Heart left ventricle (tissue), 16 donors: ENCODE data around the gene LGALS16. TPM values are rescaled to one million over a fixed set of nuclear protein-coding genes. Genes with fewer than 3 reads are reported as not detected.
"Not testable (repeated sequence)": the region's sequence is repeated elsewhere in the genome, so short reads cannot be mapped to it uniquely, and the experiment has no call there.

Experiments used
- ATAC-seq, 4 donors: fragments of 200-7000 bp; cut with Tn5 transposase; one replicate each; pipeline ENCODE4 v1.9.1; 2020 to 2022; ENCODE audit warnings: moderate library complexity in 4 of 4, mild to moderate bottlenecking in 3 of 4, moderate number of reproducible peaks in 1 of 4
- DNase-seq, 5 donors: peaks; one replicate each; pipeline ENCODE4 v3.0.0-alpha.2; 2020
- H3K27ac ChIP-seq, 12 donors: fragments of 200-600 bp; sonication (generic) in 4 of 12; one replicate each; pipeline versions ENCODE4 v1.5.0 to v1.8.0; 2016 to 2022; ENCODE audit warnings: mild to moderate bottlenecking in 2 of 12
- H3K27me3 ChIP-seq, 9 donors: fragments of 200-600 bp; sonication (generic) in 2 of 9; one replicate each; pipeline versions ENCODE4 v1.5.1 to v1.8.0; 2016 to 2022; ENCODE audit warnings: mild to moderate bottlenecking in 3 of 9
- H3K36me3 ChIP-seq, 9 donors: fragments of 200-600 bp; sonication (generic) in 2 of 9; one replicate each; pipeline versions ENCODE4 v1.5.0 to v1.8.0; 2018 to 2022; ENCODE audit warnings: mild to moderate bottlenecking in 2 of 9
- H3K4me1 ChIP-seq, 12 donors: fragments of 200-600 bp; sonication (generic) in 4 of 12; one replicate each; pipeline versions ENCODE4 v1.5.0 to v1.8.0; 2016 to 2022; ENCODE audit warnings: mild to moderate bottlenecking in 3 of 12
- H3K4me3 ChIP-seq, 12 donors: fragments of 200-600 bp; sonication (generic) in 4 of 12; one replicate each; pipeline versions ENCODE4 v1.5.0 to v1.8.0; 2017 to 2022; ENCODE audit warnings: mild to moderate bottlenecking in 9 of 12, moderate library complexity in 4 of 12
- H3K9me3 ChIP-seq, 12 donors: fragments of 200-600 bp; sonication (generic) in 4 of 12; one replicate each; pipeline versions ENCODE4 v1.5.0 to v1.8.0; 2016 to 2022; ENCODE audit warnings: mild to moderate bottlenecking in 1 of 12
- CTCF ChIP-seq, 12 donors: fragments of 200-600 bp; sonication (generic) in 4 of 12; IDR thresholded peaks; one replicate each; pipeline versions ENCODE4 v1.5.0 to v1.8.0; 2018 to 2022; ENCODE audit warnings: antibody characterized with exemption in 12 of 12, mild to moderate bottlenecking in 5 of 12
- POLR2A ChIP-seq, 2 donors: fragments of 450-650 bp; IDR thresholded peaks; one replicate each; pipeline ENCODE4 v1.6.1; 2017; ENCODE audit warnings: antibody characterized with exemption in 2 of 2, mild to moderate bottlenecking in 2 of 2, moderate library complexity in 2 of 2
- WGBS, 4 donors: extraction: QIAGEN DNeasy Blood & Tissue Kit in 2 of 4; methylation state at CpG; one replicate each; pipeline versions ENCODE4 v1.1.5 to v1.1.7; 2013 to 2018; 5-methylcytosine and 5-hydroxymethylcytosine counted together
- intact Hi-C, 10 donors: fragments of 100-400 bp; cut with DNase I; formaldehyde crosslinking; loops; one replicate each; pipeline versions ENCODE4 v1.11.1 to v1.14.2; 2022
- polyA plus RNA-seq, 2 donors: library from polyadenylated mRNA; stranded (reverse); fragments of 200-250 nt; gene quantifications; one replicate each; pipeline ENCODE4 v1.2.3, GENCODE V29; 2013
- total RNA-seq, 9 donors: library from RNA; depleted of rRNA in 2 of 9; stranded (reverse); fragments of >200 nt in 2 of 9; fragmentation: NEBNext Ultra II Directional in 3 of 9; extraction: Animal tissue kit (Norgen Biotek cat#: 25700) in 3 of 9; gene quantifications; one replicate each; pipeline versions ENCODE4 v1.1.0 to v1.2.4, GENCODE V29; 2016 to 2023
- donor health status: ischemic (EF 13 %, LVEDD 7.1; RV severe dilation, severe dysfunction).
- donor health status: healthy with polysubstance abuse.
- donor health status: DM: no; HTN: yes; CAD: no.
- donor health status: DM: no; HTN: no; CAD: no.
- donor health status: ischemic (EF 25% LVEDD 6.9; RV normal size, moderate dysfunction).
- donor health status: ischemic (EF 25% LVEDD 5.7; RV mildly dilated, moderate dysfunction).
- donor health status: healthy.
- donor health status: DM: yes; HTN: yes; CAD: no.
- donor health status: ischemic (EF 35%, LVEDD 5.7; RV mildly dilated, moderate dysfunction).
- donor health status: nonischemic (EF 11% LVEDD 7.7; RV severe dilation, severe dysfunction).
- donor health status: DM: yes; HTN: yes; CAD: no.
- donor health status: PGD.
- donor health status: ischemic (EF 29% LVEDD 5.4; RV normal size, mild dysfunction).
- donor health status: nonischemic (EF 23%, LVEDD 6.1; RV moderate dilation, normal function).

The LGALS16 gene
- total and polyA plus RNA-seq, 11 donors: not detected

- Histone ChIP-seq H3K9me3 (no peaks in the 10 kb centered on the region), H3K36me3 (no peaks in the 10 kb centered on the region), H3K4me1 (no peaks in the 10 kb centered on the region), H3K4me3 (no peak overlapping the region), H3K27me3 (peaks cover 0 to 8% (median 0%) of the 10 kb centered on the region in 9 donors), H3K27ac (no peak overlapping the region)
- ATAC-seq (no peak), DNase-seq (no peak)
- no peak for TF ChIP-seq CTCF (IDR thresholded peaks at IDR 0.05)
- TF ChIP-seq POLR2A (IDR thresholded peaks at IDR 0.05): no peak
- WGBS, 4 donors: 37 to 42% (median 40%) methylated on average over 4 of the region's 4 CpGs
- intact Hi-C loops: loop anchor here in 8 of 10 donors (2.0 to 5.0 kb wide), 5 partner anchors 114 to 549 kb away; no protein-coding TSS in a partner anchor
Observed at GRCh38 chr19:39670998-39671397, 15.3 kb downstream of the LGALS16 start.

GRCh38 chr19:39671739-39672363 is 16.1 kb downstream of the LGALS16 start:
- Histone ChIP-seq H3K27ac (no peak overlapping the region), H3K4me3 (no peak overlapping the region), H3K36me3 (no peaks in the 10 kb centered on the region), H3K9me3 (no peaks in the 10 kb centered on the region), H3K27me3 (peaks cover 0 to 8% (median 0%) of the 10 kb centered on the region in 9 donors), H3K4me1 (no peaks in the 10 kb centered on the region)
- peak in 3 of 4 donors; percentile 57 to 62 (median 61) for ATAC-seq
- TF ChIP-seq POLR2A (IDR thresholded peaks at IDR 0.05): no peak
- TF ChIP-seq CTCF (IDR thresholded peaks at IDR 0.05): peak; percentile 21 to 58 (median 46)
- WGBS, 4 donors: 7 to 12% (median 10%) methylated on average over 9 of the region's 9 CpGs
- intact Hi-C loops: loop anchor here (2.0 to 5.0 kb wide), 6 partner anchors 115 to 550 kb away; no protein-coding TSS in a partner anchor
- no peak for DNase-seq

- Histone ChIP-seq H3K4me3 (no peak overlapping the region), H3K36me3 (no peaks in the 10 kb centered on the region), H3K9me3 (no peaks in the 10 kb centered on the region), H3K27me3 (peaks cover 0 to 8% (median 0%) of the 10 kb centered on the region in 9 donors), H3K4me1 (no peaks in the 10 kb centered on the region), H3K27ac (no peak overlapping the region)
- TF ChIP-seq POLR2A (IDR thresholded peaks at IDR 0.05): no peak
- no peak for TF ChIP-seq CTCF (IDR thresholded peaks at IDR 0.05)
- DNase-seq (no peak), ATAC-seq (no peak)
- intact Hi-C loops: loop anchor here in 9 of 10 donors (2.0 to 5.0 kb wide), 6 partner anchors 115 to 550 kb away; no protein-coding TSS in a partner anchor
- WGBS, 4 donors: 65 to 74% (median 68%) methylated on average over 5 of the region's 5 CpGs
Observed at GRCh38 chr19:39672473-39672872, 16.8 kb downstream of the LGALS16 start.

GRCh38 chr19:39673862-39674261 is 18.1 kb downstream of the LGALS16 start:
- H3K4me3 ChIP-seq, H3K9me3 ChIP-seq, H3K36me3 ChIP-seq, H3K27ac ChIP-seq, ATAC-seq, H3K27me3 ChIP-seq, DNase-seq: not testable (repeated sequence)
- peaks cover 0 to 13% (median 6%) of the 10 kb centered on the region in 12 donors for H3K4me1 ChIP-seq
- WGBS, 4 donors: 13 to 38% (median 27%) methylated on average over 1 of the region's 1 CpG
- intact Hi-C loops: loop anchor here in 9 of 10 donors (2.0 to 5.0 kb wide), 6 partner anchors 117 to 552 kb away; no protein-coding TSS in a partner anchor
